ENCODE results near the gene SEPTIN3.

DNA sequence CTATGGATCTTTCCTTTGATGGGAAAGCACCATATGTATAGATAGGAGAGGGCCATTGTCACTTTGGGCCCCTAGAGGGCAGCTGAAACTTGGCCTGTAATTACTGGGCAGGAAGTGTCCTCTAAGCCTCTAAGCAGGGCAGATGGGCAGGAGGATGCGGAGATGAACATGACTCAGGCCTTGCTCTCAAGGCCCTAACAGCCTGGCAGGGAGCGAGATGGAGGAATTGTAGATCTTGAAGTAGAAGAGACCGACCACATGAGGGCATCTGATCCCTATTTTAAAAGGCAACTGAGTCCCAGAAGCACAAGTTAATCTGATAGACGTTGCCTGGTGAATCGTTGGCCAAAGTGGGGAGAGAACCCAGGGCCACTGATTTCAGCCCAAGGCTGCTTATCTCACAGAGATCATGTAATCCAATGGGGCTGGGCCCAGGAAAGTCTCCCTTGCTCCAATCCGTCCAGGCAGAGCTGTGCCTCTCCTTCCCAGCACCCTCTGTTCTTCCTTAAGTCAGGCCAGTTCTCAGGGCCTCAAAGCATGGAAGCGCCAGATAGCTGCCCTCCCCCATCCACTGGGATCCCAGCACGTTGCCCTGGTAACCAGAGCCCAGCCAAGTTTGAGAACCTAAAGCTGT, 2.5 kb upstream of the SEPTIN3 start:
- TF ChIP-seq, protein P1, sequence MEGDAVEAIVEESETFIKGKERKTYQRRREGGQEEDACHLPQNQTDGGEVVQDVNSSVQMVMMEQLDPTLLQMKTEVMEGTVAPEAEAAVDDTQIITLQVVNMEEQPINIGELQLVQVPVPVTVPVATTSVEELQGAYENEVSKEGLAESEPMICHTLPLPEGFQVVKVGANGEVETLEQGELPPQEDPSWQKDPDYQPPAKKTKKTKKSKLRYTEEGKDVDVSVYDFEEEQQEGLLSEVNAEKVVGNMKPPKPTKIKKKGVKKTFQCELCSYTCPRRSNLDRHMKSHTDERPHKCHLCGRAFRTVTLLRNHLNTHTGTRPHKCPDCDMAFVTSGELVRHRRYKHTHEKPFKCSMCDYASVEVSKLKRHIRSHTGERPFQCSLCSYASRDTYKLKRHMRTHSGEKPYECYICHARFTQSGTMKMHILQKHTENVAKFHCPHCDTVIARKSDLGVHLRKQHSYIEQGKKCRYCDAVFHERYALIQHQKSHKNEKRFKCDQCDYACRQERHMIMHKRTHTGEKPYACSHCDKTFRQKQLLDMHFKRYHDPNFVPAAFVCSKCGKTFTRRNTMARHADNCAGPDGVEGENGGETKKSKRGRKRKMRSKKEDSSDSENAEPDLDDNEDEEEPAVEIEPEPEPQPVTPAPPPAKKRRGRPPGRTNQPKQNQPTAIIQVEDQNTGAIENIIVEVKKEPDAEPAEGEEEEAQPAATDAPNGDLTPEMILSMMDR (IDR thresholded peaks at IDR 0.05) = peak; percentile 20; the same call in 1 of the 2 replicates
- TF ChIP-seq ELF1 (IDR thresholded peaks at IDR 0.05) (no peak), POLR2AphosphoS5 (IDR thresholded peaks at IDR 0.05; ENCODE audit: low read depth, low read length) (no peak), SIN3A (IDR thresholded peaks at IDR 0.05; ENCODE audit: borderline replicate concordance, low read depth, low read length) (no peak), EP300 (IDR thresholded peaks at IDR 0.05; ENCODE audit: borderline replicate concordance in 1 of 2, low read depth in 1 of 2, low read length in 1 of 2) (no peak), RAD21 (IDR thresholded peaks at IDR 0.05; ENCODE audit: low read length) (peak; percentile 51), CHD2 (IDR thresholded peaks at IDR 0.05; ENCODE audit: low read length, partially characterized antibody) (no peak), GABPA (IDR thresholded peaks at IDR 0.05; ENCODE audit: low read depth) (no peak), JUND (IDR thresholded peaks at IDR 0.05) (no peak)
- TF ChIP-seq, protein P2, sequence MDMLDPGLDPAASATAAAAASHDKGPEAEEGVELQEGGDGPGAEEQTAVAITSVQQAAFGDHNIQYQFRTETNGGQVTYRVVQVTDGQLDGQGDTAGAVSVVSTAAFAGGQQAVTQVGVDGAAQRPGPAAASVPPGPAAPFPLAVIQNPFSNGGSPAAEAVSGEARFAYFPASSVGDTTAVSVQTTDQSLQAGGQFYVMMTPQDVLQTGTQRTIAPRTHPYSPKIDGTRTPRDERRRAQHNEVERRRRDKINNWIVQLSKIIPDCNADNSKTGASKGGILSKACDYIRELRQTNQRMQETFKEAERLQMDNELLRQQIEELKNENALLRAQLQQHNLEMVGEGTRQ (IDR thresholded peaks at IDR 0.05; ENCODE audit: borderline replicate concordance, low read depth, low read length) = no peak
- TF ChIP-seq, protein P3, sequence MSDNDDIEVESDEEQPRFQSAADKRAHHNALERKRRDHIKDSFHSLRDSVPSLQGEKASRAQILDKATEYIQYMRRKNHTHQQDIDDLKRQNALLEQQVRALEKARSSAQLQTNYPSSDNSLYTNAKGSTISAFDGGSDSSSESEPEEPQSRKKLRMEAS (IDR thresholded peaks at IDR 0.05; ENCODE audit: low read depth) = no peak

All from SK-N-SH (cell line).